ENCODE data around the gene RNF186.

GRCh38 chr1:19819701-19820100 lies 4.6 kb upstream of the RNF186 start:
- TF ChIP-seq CTCF (IDR thresholded peaks at IDR 0.05; ENCODE audit: poor library complexity, severe bottlenecking): no peak
- no peak for TF ChIP-seq POLR2AphosphoS5 (IDR thresholded peaks at IDR 0.05)
- no peak for TF ChIP-seq EP300 (conservative IDR thresholded peaks at IDR 0.05; ENCODE audit: poor library complexity, severe bottlenecking)
- no peak for TF ChIP-seq MXI1 (conservative IDR thresholded peaks at IDR 0.05; ENCODE audit: poor library complexity, severe bottlenecking)
- no peak for TF ChIP-seq REST (IDR thresholded peaks at IDR 0.05; ENCODE audit: borderline replicate concordance)
- no peak for TF ChIP-seq EZH2 (IDR thresholded peaks at IDR 0.05; ENCODE audit: borderline replicate concordance, insufficient read depth, low read length, poor library complexity, severe bottlenecking)
- no peak for TF ChIP-seq RAD21 (conservative IDR thresholded peaks at IDR 0.05)
- TF ChIP-seq TAF1 (IDR thresholded peaks at IDR 0.05; ENCODE audit: low read depth): no peak

Data from neural cell (in vitro differentiated cells).